HG02678 (cell line): ENCODE measurements around the gene NACC2.
A peak's percentile ranks its signal among the peaks of the same experiment; 100 is the strongest.

ENCODE experiments used
- ATAC-seq: cut with Tn5 transposase; IDR thresholded peaks from one replicate; pipeline ENCODE4 v1.9.1; 2021; ENCODE audit warnings: mild to moderate bottlenecking, moderate library complexity; ENCODE audit not compliant: unreplicated experiment

The NACC2 gene

GRCh38 chr9:136131629-136132511 lies 36.8 kb upstream of the NACC2 start:
- ATAC-seq: no peak

GRCh38 chr9:136129176-136129575 lies 34.1 kb upstream of the NACC2 start:
- ATAC-seq: no peak

- no peak for ATAC-seq
Measured at GRCh38 chr9:136128436-136128835, 33.3 kb upstream of the NACC2 start.

GRCh38 chr9:136127313-136127712 lies 32.2 kb upstream of the NACC2 start:
- no peak for ATAC-seq

GRCh38 chr9:136124976-136125692 lies 30.0 kb upstream of the NACC2 start:
- ATAC-seq: no peak

- ATAC-seq: no peak
Measured at GRCh38 chr9:136122425-136123383, 27.6 kb upstream of the NACC2 start.

- no peak for ATAC-seq
Measured at GRCh38 chr9:136121801-136122200, 26.7 kb upstream of the NACC2 start.

- ATAC-seq: no peak
Measured at GRCh38 chr9:136120438-136120844, 25.4 kb upstream of the NACC2 start.

- ATAC-seq: no peak
Measured at GRCh38 chr9:136119883-136120393, 24.8 kb upstream of the NACC2 start.

- no peak for ATAC-seq
Measured at GRCh38 chr9:136119061-136119882, 24.2 kb upstream of the NACC2 start.

GRCh38 chr9:136118320-136119060 lies 23.4 kb upstream of the NACC2 start, which contains the start of gene TMEM250:
Gene TMEM250 (minus strand): TSS chr9:136118875. CDS start chr9:136116900, 1,975 bp downstream.
- ATAC-seq: peak; percentile 84

GRCh38 chr9:136117916-136118319 lies 22.8 kb upstream of the NACC2 start:
- peak; percentile 1 for ATAC-seq

GRCh38 chr9:136117291-136117915 lies 22.3 kb upstream of the NACC2 start:
- no peak for ATAC-seq

- no peak for ATAC-seq
Measured at GRCh38 chr9:136116360-136117098, 21.4 kb upstream of the NACC2 start.

- ATAC-seq: no peak
Measured at GRCh38 chr9:136115641-136116359, 20.7 kb upstream of the NACC2 start.

GRCh38 chr9:136115206-136115605 lies 20.1 kb upstream of the NACC2 start:
- ATAC-seq: no peak

GRCh38 chr9:136114610-136115009 lies 19.5 kb upstream of the NACC2 start:
- ATAC-seq: no peak
